ENCODE data around the gene GPR150.

DNA sequence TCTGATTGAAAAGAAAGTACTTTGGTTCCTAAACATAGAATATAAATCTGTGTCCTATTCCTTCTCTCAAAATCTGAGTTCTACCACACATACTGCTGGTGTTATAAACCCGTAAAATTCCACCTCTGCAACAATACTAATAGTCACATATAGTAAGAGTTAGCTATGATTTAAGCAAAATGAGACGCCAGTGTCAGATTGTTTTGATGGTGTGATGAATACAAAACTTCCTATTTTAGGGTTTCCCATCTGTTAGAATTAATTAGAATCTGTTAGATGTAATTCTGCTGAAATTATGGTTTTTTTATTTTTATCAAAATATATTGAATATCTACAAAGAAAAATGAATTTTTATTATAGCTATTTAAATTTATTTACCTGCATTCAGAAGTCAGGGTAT, 38.3 kb upstream of the GPR150 start:
- no peak for TF ChIP-seq SMC3 (IDR thresholded peaks at IDR 0.05; ENCODE audit: low read depth, low read length)
- TF ChIP-seq NFE2L2 (IDR thresholded peaks at IDR 0.05; ENCODE audit: low read depth, low read length): no peak
- TF ChIP-seq CTCF (conservative IDR thresholded peaks at IDR 0.05; ENCODE audit: low read depth, low read length): no peak
- TF ChIP-seq RAD21 (IDR thresholded peaks at IDR 0.05; ENCODE audit: low read length): no peak
- no peak for TF ChIP-seq BHLHE40 (IDR thresholded peaks at IDR 0.05; ENCODE audit: low read depth, low read length)
- no peak for TF ChIP-seq POLR2A (IDR thresholded peaks at IDR 0.05; ENCODE audit: low read depth, low read length)
- TF ChIP-seq, protein P1, sequence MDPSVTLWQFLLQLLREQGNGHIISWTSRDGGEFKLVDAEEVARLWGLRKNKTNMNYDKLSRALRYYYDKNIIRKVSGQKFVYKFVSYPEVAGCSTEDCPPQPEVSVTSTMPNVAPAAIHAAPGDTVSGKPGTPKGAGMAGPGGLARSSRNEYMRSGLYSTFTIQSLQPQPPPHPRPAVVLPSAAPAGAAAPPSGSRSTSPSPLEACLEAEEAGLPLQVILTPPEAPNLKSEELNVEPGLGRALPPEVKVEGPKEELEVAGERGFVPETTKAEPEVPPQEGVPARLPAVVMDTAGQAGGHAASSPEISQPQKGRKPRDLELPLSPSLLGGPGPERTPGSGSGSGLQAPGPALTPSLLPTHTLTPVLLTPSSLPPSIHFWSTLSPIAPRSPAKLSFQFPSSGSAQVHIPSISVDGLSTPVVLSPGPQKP (IDR thresholded peaks at IDR 0.05; ENCODE audit: borderline replicate concordance, low read depth, low read length): no peak
- TF ChIP-seq CEBPB (IDR thresholded peaks at IDR 0.05; ENCODE audit: low read depth, low read length): no peak
- no peak for TF ChIP-seq MAFK (IDR thresholded peaks at IDR 0.05; ENCODE audit: low read depth, low read length)
- TF ChIP-seq MXI1 (IDR thresholded peaks at IDR 0.05; ENCODE audit: borderline replicate concordance, low read depth, low read length): no peak
- no peak for TF ChIP-seq FOS (IDR thresholded peaks at IDR 0.05; ENCODE audit: low read depth, low read length)
- TF ChIP-seq CHD1 (IDR thresholded peaks at IDR 0.05; ENCODE audit: low read depth, low read length): no peak

All from IMR-90 (cell line).